GM18526 (cell line): ENCODE results near the gene MAPK1.
A peak's percentile ranks its signal among the peaks of the same experiment; 100 is the strongest.

ENCODE experiments used
- POLR2A ChIP-seq: IDR thresholded peaks from 3 replicates; pipeline ENCODE4 v1.6.1; 2011; ENCODE audit not compliant: insufficient read length; ENCODE audit errors: extremely low read depth

Gene MAPK1

DNA sequence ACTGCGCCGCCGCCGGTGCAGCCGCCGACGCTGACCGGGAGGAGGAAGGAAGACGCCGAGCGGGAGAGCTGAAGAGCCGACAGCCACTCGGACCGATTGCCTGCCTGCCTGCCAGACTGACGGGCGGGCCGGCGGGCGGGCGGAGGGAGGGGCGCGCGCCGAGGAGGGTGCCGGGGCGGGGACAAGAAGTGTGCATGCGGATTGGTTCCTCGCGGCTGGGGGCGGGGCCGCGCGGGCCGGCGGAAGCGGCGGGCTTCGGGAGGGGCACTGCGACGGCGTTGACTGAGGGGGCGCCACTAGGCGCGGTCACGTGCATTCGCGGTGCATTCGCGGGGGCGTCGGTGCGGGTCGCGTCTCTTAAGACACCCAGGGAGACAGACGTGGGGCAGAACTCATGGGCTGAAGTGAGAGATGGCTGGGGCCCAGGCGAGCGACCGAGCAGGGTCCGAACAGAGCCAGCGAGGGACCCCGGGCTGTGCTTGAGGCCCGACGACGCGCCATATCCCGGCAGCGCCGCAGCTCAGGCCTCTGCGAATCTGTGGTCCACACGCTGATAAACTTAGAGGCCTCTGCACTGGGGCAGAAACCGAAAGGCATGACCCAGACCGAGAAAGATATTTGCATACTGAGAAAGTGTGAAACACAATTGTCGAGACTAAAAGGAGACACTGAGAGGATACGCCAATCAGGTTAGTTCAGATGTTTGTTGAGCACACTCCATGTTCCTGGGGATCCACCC, at the start of gene MAPK1:
TSS of gene MAPK1 (minus strand) at position 118 of the 739 bp plus-strand sequence. CDS start 205 bp downstream, outside the sequence.
- peak; percentile 86 for TF ChIP-seq POLR2A

GRCh38 chr22:21916309-21916918, 49.0 kb upstream of the MAPK1 start:
- no peak for TF ChIP-seq POLR2A

DNA sequence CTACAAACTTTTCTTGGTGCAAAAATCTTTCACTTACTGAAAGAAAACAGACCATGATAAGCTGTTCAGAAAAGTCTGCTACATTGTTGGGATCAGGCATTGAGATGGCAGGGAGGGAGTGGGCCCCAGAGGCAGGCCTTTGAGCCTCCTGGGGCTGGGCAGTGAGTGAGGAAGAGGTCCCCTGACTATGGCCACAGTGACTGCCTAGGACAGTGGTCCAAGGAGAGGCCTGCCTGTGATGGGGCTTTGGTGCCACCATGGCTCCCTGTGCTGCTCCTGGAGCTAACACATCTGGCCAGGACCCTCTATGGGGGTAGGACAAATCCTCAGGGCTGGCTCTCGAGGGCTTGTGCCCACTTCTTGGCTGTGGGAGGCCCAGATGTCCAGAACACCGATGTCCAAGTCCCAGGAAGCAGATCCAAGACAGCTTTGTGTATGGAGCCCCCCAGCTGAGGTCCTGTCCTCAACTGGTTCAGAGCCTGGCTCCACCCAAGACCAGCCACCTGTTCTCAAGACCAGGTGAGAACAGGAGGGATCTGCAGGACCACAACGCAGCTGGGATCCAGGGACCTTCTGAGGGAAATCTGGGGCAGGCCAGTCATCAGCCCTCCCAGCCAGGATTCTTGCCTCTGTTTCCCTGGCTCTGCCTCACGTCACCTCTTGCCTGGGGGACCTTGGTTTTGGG, 48.3 kb upstream of the MAPK1 start:
- TF ChIP-seq POLR2A: no peak

- no peak for TF ChIP-seq POLR2A
Observed at GRCh38 chr22:21909871-21910270, 42.4 kb upstream of the MAPK1 start.

- no peak for TF ChIP-seq POLR2A
Observed at GRCh38 chr22:21907638-21908522, 40.4 kb upstream of the MAPK1 start.

GRCh38 chr22:21904250-21904789, 36.9 kb upstream of the MAPK1 start:
- no peak for TF ChIP-seq POLR2A

- TF ChIP-seq POLR2A: no peak
Observed at GRCh38 chr22:21903283-21903682, 35.8 kb upstream of the MAPK1 start.

GRCh38 chr22:21902296-21903087, 35.0 kb upstream of the MAPK1 start:
- TF ChIP-seq POLR2A: no peak

- no peak for TF ChIP-seq POLR2A
Observed at GRCh38 chr22:21898354-21898896, 31.0 kb upstream of the MAPK1 start.

- TF ChIP-seq POLR2A: no peak
Observed at GRCh38 chr22:21896951-21897513, 29.6 kb upstream of the MAPK1 start.

DNA sequence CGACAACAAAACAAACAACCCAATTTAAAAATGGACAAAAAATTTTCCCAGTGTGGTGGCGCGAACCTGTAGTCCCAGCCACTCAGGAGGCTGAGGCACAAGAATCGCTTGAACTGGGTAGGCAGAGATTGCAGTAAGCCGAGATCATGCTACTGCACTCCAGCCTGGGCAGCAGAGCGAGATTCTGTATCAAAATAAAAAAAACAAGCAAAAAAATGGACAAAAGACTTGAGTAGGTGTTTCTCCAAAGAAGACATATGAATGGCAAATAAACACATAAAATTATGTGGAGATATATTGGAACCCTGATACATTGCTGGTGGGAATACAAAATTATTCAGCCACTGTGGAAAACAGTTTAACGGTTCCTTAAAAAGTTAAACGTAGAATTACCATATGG, 27.4 kb upstream of the MAPK1 start:
- TF ChIP-seq POLR2A: no peak

GRCh38 chr22:21889251-21889990, 22.0 kb upstream of the MAPK1 start:
- no peak for TF ChIP-seq POLR2A

GRCh38 chr22:21887841-21888240, 20.4 kb upstream of the MAPK1 start:
- no peak for TF ChIP-seq POLR2A
